H1 (cell line): ENCODE measurements around the gene KIT. TPM values are rescaled to one million over a fixed set of nuclear protein-coding genes. Genes with fewer than 3 reads are reported as not detected.

ENCODE experiments used
- CTCF ChIA-PET: fragments of 300-600 bp; sonication (Branson Sonifier 250); formaldehyde crosslinking; loops from one replicate; lab custom pipeline; 2021; ENCODE audit not compliant: partially characterized antibody; lab: Charles Lee
- POLR2A ChIA-PET: fragments of 300-600 bp; sonication (Branson Sonifier 250); formaldehyde crosslinking; loops from one replicate; lab custom pipeline; 2021; ENCODE audit warnings: inconsistent platforms; ENCODE audit not compliant: partially characterized antibody; lab: Charles Lee
- DNase-seq, 2 experiments: peaks; one replicate each; pipeline versions ENCODE4 v3.0.0 to v3.0.0-alpha.2; 2010 to 2022; ENCODE audit warnings: low spot score in 2 of 2, low read depth in 1 of 2, mixed read lengths in 1 of 2
- FAIRE-seq: peaks from 2 replicates; lab custom pipeline; 2011; peaks lifted over from hg19 to GRCh38; lab: Jason Lieb, UNC
- H2AFZ ChIP-seq: 2 replicates; pipeline ENCODE4 v1.8.1; 2012; ENCODE audit warnings: low read length, inconsistent platforms
- H2AK5ac ChIP-seq: 2 replicates; pipeline ENCODE4 v1.6.1; 2013; ENCODE audit warnings: low read depth, low read length
- H2BK120ac ChIP-seq: replicated peaks from 2 replicates; pipeline ENCODE3; 2013; ENCODE audit warnings: low read depth, low read length, inconsistent platforms
- H2BK12ac ChIP-seq: 2 replicates; pipeline ENCODE4 v1.6.1; 2013; ENCODE audit warnings: low read depth, low read length
- H2BK15ac ChIP-seq: 2 replicates; pipeline ENCODE4 v1.6.1; 2013; ENCODE audit warnings: low read length
- H2BK20ac ChIP-seq: 2 replicates; pipeline ENCODE4 v1.6.1; 2013; ENCODE audit warnings: low read length
- H2BK5ac ChIP-seq: 2 replicates; pipeline ENCODE4 v1.6.1; 2013; ENCODE audit warnings: low read depth, low read length
- H3K14ac ChIP-seq: 2 replicates; pipeline ENCODE4 v1.6.1; 2013; ENCODE audit warnings: inconsistent platforms; ENCODE audit not compliant: insufficient read length
- H3K18ac ChIP-seq: 2 replicates; pipeline ENCODE4 v1.6.1; 2013; ENCODE audit warnings: low read length; ENCODE audit errors: extremely low read depth
- H3K23ac ChIP-seq: 2 replicates; pipeline ENCODE4 v1.6.1; 2013; ENCODE audit warnings: inconsistent platforms; ENCODE audit not compliant: insufficient read length
- H3K23me2 ChIP-seq: 2 replicates; pipeline ENCODE4 v1.6.1; 2013; ENCODE audit warnings: low read depth, low read length
- H3K27ac ChIP-seq: 2 replicates; pipeline ENCODE4 v1.6.1; 2011; ENCODE audit warnings: low read depth, low read length, inconsistent platforms
- H3K27me3 ChIP-seq, 4 experiments: replicated peaks in 1 of 4; 1 replicate in 1 of 4; 2 replicates in 3 of 4; pipeline versions ENCODE4 v1.6.1 to v1.8.1; 2011 to 2013; ENCODE audit warnings: low read length in 3 of 4, mild to moderate bottlenecking in 3 of 4, inconsistent platforms in 2 of 4, mixed read lengths in 2 of 4, moderate library complexity in 1 of 4; ENCODE audit not compliant: control insufficient read depth in 3 of 4, insufficient read depth in 3 of 4; ENCODE audit errors: extremely low read depth in 1 of 4
- H3K36me3 ChIP-seq, 4 experiments: 2 replicates each; pipeline versions ENCODE4 v1.6.1 to v1.8.1; 2011 to 2013; ENCODE audit warnings: mild to moderate bottlenecking in 4 of 4, low read length in 3 of 4, moderate library complexity in 2 of 4, control low read depth in 1 of 4, inconsistent platforms in 1 of 4; ENCODE audit not compliant: insufficient read depth in 4 of 4, control insufficient read depth in 2 of 4
- H3K4ac ChIP-seq: replicated peaks from 2 replicates; pipeline ENCODE3; 2013; ENCODE audit warnings: low read length, low read depth, mixed read lengths, inconsistent platforms; ENCODE audit not compliant: insufficient read length
- H3K4me1 ChIP-seq, 4 experiments: replicated peaks in 1 of 4; 1 replicate in 1 of 4; 2 replicates in 3 of 4; pipeline versions ENCODE4 v1.6.1 to v1.8.1; 2011 to 2013; ENCODE audit warnings: low read length in 3 of 4, inconsistent platforms in 2 of 4, mixed read lengths in 1 of 4; ENCODE audit not compliant: insufficient read depth in 4 of 4, control insufficient read depth in 3 of 4
- H3K4me2 ChIP-seq, 2 experiments: 2 replicates each; pipeline versions ENCODE4 v1.6.1 to v1.8.1; 2011 to 2013; ENCODE audit warnings: low read depth in 2 of 2, low read length in 2 of 2, control low read depth in 1 of 2, inconsistent platforms in 1 of 2, mild to moderate bottlenecking in 1 of 2; ENCODE audit not compliant: insufficient read depth in 1 of 2
- H3K4me3 ChIP-seq, 4 experiments: fragments of 200-600, 300-600 bp in 1 of 4; sonication (generic), shearing (Covaris generic), sonication (Bioruptor Twin) in 1 of 4; 2 replicates each; pipeline versions ENCODE4 v1.5.1 to v1.8.1; 2011 to 2016; ENCODE audit warnings: low read length in 4 of 4, low read depth in 3 of 4, control low read depth in 2 of 4, inconsistent platforms in 2 of 4, mild to moderate bottlenecking in 2 of 4, mixed read lengths in 1 of 4, moderate library complexity in 1 of 4; ENCODE audit not compliant: insufficient read depth in 2 of 4; ENCODE audit errors: extremely low read depth in 1 of 4
- H3K56ac ChIP-seq: replicated peaks from 2 replicates; pipeline ENCODE3; 2013; ENCODE audit warnings: low read depth, mild to moderate bottlenecking, mixed read lengths, low read length, inconsistent platforms; ENCODE audit not compliant: insufficient read length
- H3K79me1 ChIP-seq: 2 replicates; pipeline ENCODE4 v1.6.1; 2013; ENCODE audit warnings: low read depth, low read length, control low read depth
- H3K79me2 ChIP-seq, 2 experiments: 2 replicates each; pipeline versions ENCODE4 v1.6.1 to v1.8.1; 2012 to 2013; ENCODE audit warnings: low read length in 2 of 2, mild to moderate bottlenecking in 2 of 2, inconsistent platforms in 1 of 2; ENCODE audit not compliant: insufficient read depth in 2 of 2, control insufficient read depth in 1 of 2
- H3K9ac ChIP-seq, 4 experiments: replicated peaks in 1 of 4; 1 replicate in 1 of 4; 2 replicates in 3 of 4; pipeline versions ENCODE4 v1.6.1 to v1.8.1; 2011 to 2013; ENCODE audit warnings: low read depth in 3 of 4, low read length in 3 of 4, control low read depth in 2 of 4, mild to moderate bottlenecking in 2 of 4, moderate library complexity in 2 of 4, inconsistent platforms in 1 of 4; ENCODE audit errors: extremely low read depth in 1 of 4
- H3K9me3 ChIP-seq, 2 experiments: 2 replicates each; pipeline versions ENCODE4 v1.6.1 to v1.8.1; 2012 to 2013; ENCODE audit warnings: mild to moderate bottlenecking in 2 of 2, moderate library complexity in 2 of 2, control low read depth in 1 of 2, inconsistent platforms in 1 of 2, low read depth in 1 of 2, low read length in 1 of 2, mixed read lengths in 1 of 2; ENCODE audit not compliant: insufficient read depth in 2 of 2
- H4K20me1 ChIP-seq, 2 experiments: replicated peaks in 1 of 2; 2 replicates each; pipeline versions ENCODE3 to v1.8.1; 2011 to 2013; ENCODE audit warnings: inconsistent platforms in 2 of 2, low read length in 2 of 2, mild to moderate bottlenecking in 1 of 2; ENCODE audit not compliant: insufficient read depth in 2 of 2, control insufficient read depth in 1 of 2
- H4K5ac ChIP-seq: 2 replicates; pipeline ENCODE4 v1.6.1; 2013; ENCODE audit warnings: low read length, low read depth, mixed read lengths, inconsistent platforms; ENCODE audit not compliant: insufficient read length
- H4K8ac ChIP-seq: 2 replicates; pipeline ENCODE4 v1.8.0; 2013; ENCODE audit warnings: mild to moderate bottlenecking, moderate library complexity, low read length, inconsistent platforms; ENCODE audit not compliant: insufficient read depth; ENCODE audit errors: extremely low read depth
- H4K91ac ChIP-seq: replicated peaks from 2 replicates; pipeline ENCODE3; 2013; ENCODE audit warnings: low read length, mixed read lengths, inconsistent platforms; ENCODE audit not compliant: insufficient read length
- BRCA1 ChIP-seq: IDR thresholded peaks from 2 replicates; pipeline ENCODE4 v1.6.1; 2012; ENCODE audit warnings: low read depth, low read length, improper control_type of control experiment
- CHD1 ChIP-seq: IDR thresholded peaks from 2 replicates; pipeline ENCODE4 v1.6.1; 2012; ENCODE audit warnings: low read depth, low read length, improper control_type of control experiment
- EP300 ChIP-seq, 2 experiments: IDR thresholded peaks; 1 replicate in 1 of 2; 2 replicates in 1 of 2; pipeline ENCODE4 v1.6.1; 2011 to 2012; ENCODE audit warnings: low read depth in 2 of 2, low read length in 2 of 2, mild to moderate bottlenecking in 2 of 2, borderline replicate concordance in 1 of 2, inconsistent platforms in 1 of 2, moderate library complexity in 1 of 2
- GABPA ChIP-seq: IDR thresholded peaks from 2 replicates; pipeline ENCODE4 v1.6.1; 2011; ENCODE audit warnings: mild to moderate bottlenecking, low read length, moderate library complexity, borderline replicate concordance; ENCODE audit not compliant: insufficient read depth
- POLR2AphosphoS5 ChIP-seq: IDR thresholded peaks from 2 replicates; pipeline ENCODE4 v1.6.1; 2011; ENCODE audit warnings: low read depth, low read length
- RFX5 ChIP-seq: IDR thresholded peaks from 2 replicates; pipeline ENCODE4 v1.6.1; 2011; ENCODE audit warnings: low read depth, low read length, improper control_type of control experiment, borderline replicate concordance
- SP4 ChIP-seq: IDR thresholded peaks from 2 replicates; pipeline ENCODE4 v1.6.1; 2012; ENCODE audit warnings: low read length, inconsistent platforms
- SUZ12 ChIP-seq: fragments of 200-600 bp; sonication (generic); IDR thresholded peaks from 2 replicates; pipeline ENCODE4 v1.6.1; 2012; ENCODE audit warnings: mild to moderate bottlenecking, inconsistent platforms, low read length, moderate library complexity, mixed read lengths
- TAF7 ChIP-seq: optimal IDR thresholded peaks from 2 replicates; pipeline ENCODE3; 2011; ENCODE audit warnings: low read depth, mild to moderate bottlenecking, inconsistent platforms, low read length, moderate library complexity, borderline replicate concordance
- WGBS, 2 experiments: shearing (Covaris generic) in 1 of 2; methylation state at CpG; one replicate each; pipeline versions ENCODE4 v1.1.6 to v1.1.7; 2013 to 2015; ENCODE audit warnings: low lambda C conversion rate in 2 of 2, mixed read lengths in 2 of 2, inconsistent platforms in 1 of 2, low coverage in 1 of 2, missing lambda C conversion rate in 1 of 2; ENCODE audit not compliant: insufficient replicate concordance in 2 of 2, insufficient coverage in 1 of 2, insufficient read length in 1 of 2; ENCODE audit errors: extremely low coverage in 1 of 2, missing lambda C conversion rate in 1 of 2; 5-methylcytosine and 5-hydroxymethylcytosine counted together
- polyA plus RNA-seq, 7 experiments: library from polyadenylated mRNA; depleted of rRNA in 3 of 7; stranded (reverse) in 5 of 7; unstranded in 2 of 7; fragments of >200 nt in 5 of 7; fragments of 200-250 nt in 2 of 7; gene quantifications; 1 replicate in 5 of 7; 2 replicates in 1 of 7; 4 replicates in 1 of 7; pipeline versions ENCODE4 v1.2.1 to v1.2.3, GENCODE V29; 2011 to 2013; ENCODE audit warnings: missing spikeins in 2 of 7, mixed read lengths in 2 of 7
- total RNA-seq: library from RNA; stranded (reverse); fragmentation: NEBNext Ultra II Directional; extraction: Animal tissue kit (Norgen Biotek cat#: 25700); gene quantifications from 2 replicates; pipeline ENCODE4 v1.2.1, GENCODE V29; 2021
- TF ChIP-seq, protein P1 (sequence below), 3 experiments: IDR thresholded peaks; 1 replicate in 2 of 3; 2 replicates in 1 of 3; pipeline versions ENCODE4 v1.5.1 to v1.6.1; 2011; ENCODE audit warnings: low read length in 3 of 3, mild to moderate bottlenecking in 3 of 3, inconsistent platforms in 2 of 3, low read depth in 1 of 3, moderate library complexity in 1 of 3; ENCODE audit not compliant: insufficient read depth in 1 of 3; ENCODE audit errors: control extremely low read depth in 1 of 3
- TF ChIP-seq, protein P2 (sequence below): IDR thresholded peaks from 2 replicates; pipeline ENCODE4 v1.6.1; 2012; ENCODE audit warnings: inconsistent platforms

Gene KIT
- total and polyA plus RNA-seq, 2 of the 8 experiments (the other 6 are each of a cell fraction or from before 2014, with no cell fraction given) = 14.4 to 24.8 TPM

DNA sequence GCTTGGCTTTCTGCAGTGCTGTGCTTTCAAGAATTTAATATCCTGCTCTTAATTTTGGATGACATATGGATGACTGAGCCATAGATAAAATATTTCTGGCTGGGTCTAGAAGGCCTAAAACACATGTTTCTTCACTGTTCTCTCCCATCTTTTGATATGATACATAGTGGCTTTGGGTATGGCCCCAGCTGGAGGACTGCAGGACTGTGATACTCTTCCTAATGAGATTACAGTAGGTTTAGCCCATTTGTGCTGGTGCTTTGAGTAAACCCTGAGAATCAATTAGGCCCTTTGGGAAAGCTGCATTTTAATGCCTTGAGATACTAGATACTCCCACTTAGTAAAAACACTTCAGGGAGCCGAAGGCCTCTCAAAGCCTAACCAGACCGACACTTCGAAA lies 38.0 kb downstream of the KIT start:
- no peak overlapping the region for H3K9ac ChIP-seq
- no peaks in the 10 kb centered on the region for H3K23me2 ChIP-seq
- TF ChIP-seq TAF7 = no peak
- no peak for TF ChIP-seq GABPA
- no peak for TF ChIP-seq SP4
- TF ChIP-seq, protein P1, sequence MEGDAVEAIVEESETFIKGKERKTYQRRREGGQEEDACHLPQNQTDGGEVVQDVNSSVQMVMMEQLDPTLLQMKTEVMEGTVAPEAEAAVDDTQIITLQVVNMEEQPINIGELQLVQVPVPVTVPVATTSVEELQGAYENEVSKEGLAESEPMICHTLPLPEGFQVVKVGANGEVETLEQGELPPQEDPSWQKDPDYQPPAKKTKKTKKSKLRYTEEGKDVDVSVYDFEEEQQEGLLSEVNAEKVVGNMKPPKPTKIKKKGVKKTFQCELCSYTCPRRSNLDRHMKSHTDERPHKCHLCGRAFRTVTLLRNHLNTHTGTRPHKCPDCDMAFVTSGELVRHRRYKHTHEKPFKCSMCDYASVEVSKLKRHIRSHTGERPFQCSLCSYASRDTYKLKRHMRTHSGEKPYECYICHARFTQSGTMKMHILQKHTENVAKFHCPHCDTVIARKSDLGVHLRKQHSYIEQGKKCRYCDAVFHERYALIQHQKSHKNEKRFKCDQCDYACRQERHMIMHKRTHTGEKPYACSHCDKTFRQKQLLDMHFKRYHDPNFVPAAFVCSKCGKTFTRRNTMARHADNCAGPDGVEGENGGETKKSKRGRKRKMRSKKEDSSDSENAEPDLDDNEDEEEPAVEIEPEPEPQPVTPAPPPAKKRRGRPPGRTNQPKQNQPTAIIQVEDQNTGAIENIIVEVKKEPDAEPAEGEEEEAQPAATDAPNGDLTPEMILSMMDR (IDR thresholded peaks at IDR 0.05; ENCODE audit: control extremely low read depth in 1 of 3, insufficient read depth in 1 of 3, low read depth in 1 of 3, low read length in 3 of 3) = no peak
- no peak for TF ChIP-seq SUZ12
- TF ChIP-seq, protein P2, sequence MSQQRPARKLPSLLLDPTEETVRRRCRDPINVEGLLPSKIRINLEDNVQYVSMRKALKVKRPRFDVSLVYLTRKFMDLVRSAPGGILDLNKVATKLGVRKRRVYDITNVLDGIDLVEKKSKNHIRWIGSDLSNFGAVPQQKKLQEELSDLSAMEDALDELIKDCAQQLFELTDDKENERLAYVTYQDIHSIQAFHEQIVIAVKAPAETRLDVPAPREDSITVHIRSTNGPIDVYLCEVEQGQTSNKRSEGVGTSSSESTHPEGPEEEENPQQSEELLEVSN = no peak
- no peak for TF ChIP-seq EP300 (IDR thresholded peaks at IDR 0.05; ENCODE audit: borderline replicate concordance in 1 of 2, low read depth in 2 of 2, low read length in 2 of 2)
- TF ChIP-seq CHD1 = no peak
- no peak for TF ChIP-seq RFX5
- no peak for TF ChIP-seq POLR2AphosphoS5
- TF ChIP-seq BRCA1 = no peak
- TF ChIP-seq, all 59 proteins: peak for 0
- Histone ChIP-seq H4K91ac (no peak overlapping the region), H3K9me3 (no peaks in the 10 kb centered on the region), H4K20me1 (peaks cover 0 to 8% of the 10 kb centered on the region in 2 experiments), H2BK12ac (no peak overlapping the region), H4K5ac (no peak overlapping the region), H3K4me1 (no peaks in the 10 kb centered on the region), H2AK5ac (no peak overlapping the region), H2BK5ac (no peak overlapping the region), H2BK15ac (no peak overlapping the region), H2BK120ac (no peak overlapping the region), H3K14ac (no peak overlapping the region), H3K4me3 (no peak overlapping the region), H3K23ac (no peak overlapping the region), H3K56ac (no peak overlapping the region), H3K27me3 (peaks cover 0 to 1% (median 0%) of the 10 kb centered on the region in 4 experiments; a peak in 1 of 7 replicates), H3K79me2 (0 out of 4 replicates have a peak, but pooled peaks cover 0 to 3% of the 10 kb centered on the region in 2 experiments), H3K79me1 (peaks cover 4% of the 10 kb centered on the region), H2AFZ (no peak overlapping the region), H3K4me2 (no peak overlapping the region), H3K36me3 (peaks cover 0 to 16% (median 5%) of the 10 kb centered on the region in 4 experiments; a peak in 6 of 8 replicates), H3K4ac (no peak overlapping the region), H3K18ac (no peak overlapping the region), H2BK20ac (no peak overlapping the region), H3K27ac (no peak overlapping the region), H4K8ac (no peak overlapping the region)
- ChIA-PET POLR2A (no interaction called here), CTCF (interaction anchor here (1.3 kb wide), 1 partner anchor 18 kb away, joined by 4 read pairs; no protein-coding TSS in a partner anchor)
- 100% methylated on average over 3 of the region's 3 CpGs; no CpG with 5 or more reads in 1 of the 2 experiments for WGBS, 2 experiments
- FAIRE-seq (no peak), DNase-seq (no peak)
